CD14-positive monocyte (primary cell): ENCODE data around the gene C5. TPM values are rescaled to one million over a fixed set of nuclear protein-coding genes. Genes with fewer than 3 reads are reported as not detected.

Source experiments
- DNase-seq, 3 donors: peaks; one replicate each; pipeline ENCODE4 v3.0.0-alpha.2; 2011 to 2022
- H2AFZ ChIP-seq: 2 replicates; pipeline ENCODE4 v1.6.0; 2012; ENCODE audit warnings: mild to moderate bottlenecking, low read depth, low read length, inconsistent platforms; ENCODE audit not compliant: insufficient read depth, poor library complexity, severe bottlenecking
- H3K27ac ChIP-seq, 2 donors: 1 replicate in 1 of 2; 2 replicates in 1 of 2; pipeline ENCODE4 v1.5.1; 2012 to 2013; ENCODE audit warnings: low read length in 2 of 2, control low read depth in 1 of 2, inconsistent platforms in 1 of 2, low read depth in 1 of 2, mild to moderate bottlenecking in 1 of 2
- H3K27me3 ChIP-seq, 2 donors: one replicate each; pipeline versions ENCODE4 v1.6.0 to v1.6.1; 2011 to 2013; ENCODE audit warnings: low read length in 2 of 2; ENCODE audit not compliant: control insufficient read depth in 2 of 2, insufficient read depth in 2 of 2
- H3K36me3 ChIP-seq, 2 donors: replicated peaks in 1 of 2; 1 replicate in 1 of 2; 2 replicates in 1 of 2; pipeline versions ENCODE4 v1.5.1 to v1.6.1; 2012 to 2013; ENCODE audit warnings: low read length in 2 of 2, control low read depth in 1 of 2, inconsistent platforms in 1 of 2, mild to moderate bottlenecking in 1 of 2; ENCODE audit not compliant: insufficient read depth in 2 of 2, control insufficient read depth in 1 of 2
- H3K4me1 ChIP-seq, 2 donors: 1 replicate in 1 of 2; 2 replicates in 1 of 2; pipeline versions ENCODE4 v1.5.1 to v1.6.1; 2012 to 2013; ENCODE audit warnings: low read length in 2 of 2, control low read depth in 1 of 2, inconsistent platforms in 1 of 2, mild to moderate bottlenecking in 1 of 2, moderate library complexity in 1 of 2; ENCODE audit not compliant: insufficient read depth in 2 of 2, control insufficient read depth in 1 of 2
- H3K4me2 ChIP-seq: replicated peaks from 2 replicates; pipeline ENCODE3; 2012; ENCODE audit warnings: low read length, moderate library complexity, mild to moderate bottlenecking; ENCODE audit not compliant: poor library complexity, severe bottlenecking; ENCODE audit errors: extremely low read depth
- H3K4me3 ChIP-seq, 3 experiments: fragments of 200-600 bp in 1 of 3; sonication (generic) in 1 of 3; replicated peaks in 1 of 3; 1 replicate in 2 of 3; 2 replicates in 1 of 3; pipeline ENCODE4 v1.5.1; 2011 to 2013; ENCODE audit warnings: low read length in 3 of 3, mild to moderate bottlenecking in 3 of 3, control low read depth in 2 of 3, low read depth in 2 of 3, inconsistent platforms in 1 of 3, moderate library complexity in 1 of 3
- H3K79me2 ChIP-seq: 2 replicates; pipeline ENCODE4 v1.6.0; 2012; ENCODE audit warnings: mild to moderate bottlenecking, control low read depth, inconsistent platforms, low read length, moderate library complexity; ENCODE audit not compliant: insufficient read depth
- H3K9ac ChIP-seq: 2 replicates; pipeline ENCODE4 v1.6.0; 2017; ENCODE audit warnings: low read length, mild to moderate bottlenecking; ENCODE audit not compliant: insufficient read depth, poor library complexity, severe bottlenecking
- H3K9me3 ChIP-seq, 2 donors: replicated peaks in 1 of 2; 1 replicate in 1 of 2; 2 replicates in 1 of 2; pipeline versions ENCODE4 v1.5.1 to v1.6.1; 2012 to 2013; ENCODE audit warnings: low read length in 2 of 2, control low read depth in 1 of 2; ENCODE audit not compliant: control insufficient read depth in 1 of 2, insufficient read depth in 1 of 2
- H4K20me1 ChIP-seq: 2 replicates; pipeline ENCODE4 v1.6.0; 2012; ENCODE audit warnings: mild to moderate bottlenecking, low read length, control low read depth, moderate library complexity; ENCODE audit not compliant: insufficient read depth
- H3K27ac Mint-ChIP-seq, 7 donors: one replicate each; pipeline ENCODE4 v1.8.0; 2020; ENCODE audit warnings: mild to moderate bottlenecking in 7 of 7, mixed read lengths in 7 of 7, moderate library complexity in 6 of 7, inconsistent platforms in 2 of 7
- H3K27me3 Mint-ChIP-seq, 3 donors: one replicate each; pipeline ENCODE4 v1.8.0; 2021 to 2022; ENCODE audit warnings: low read depth in 3 of 3, mild to moderate bottlenecking in 3 of 3, mixed read lengths in 3 of 3, moderate library complexity in 3 of 3, inconsistent platforms in 1 of 3
- H3K36me3 Mint-ChIP-seq, 2 donors: one replicate each; pipeline ENCODE4 v1.8.0; 2020; ENCODE audit warnings: mixed read lengths in 2 of 2, inconsistent platforms in 1 of 2, mild to moderate bottlenecking in 1 of 2
- H3K4me1 Mint-ChIP-seq: one replicate; pipeline ENCODE4 v1.8.0; 2020; ENCODE audit warnings: mild to moderate bottlenecking, mixed read lengths
- H3K4me3 Mint-ChIP-seq, 2 donors: one replicate each; pipeline ENCODE4 v1.8.0; 2020; ENCODE audit warnings: mild to moderate bottlenecking in 2 of 2, mixed read lengths in 2 of 2, moderate library complexity in 1 of 2
- H3K9me3 Mint-ChIP-seq, 7 donors: one replicate each; pipeline ENCODE4 v1.8.0; 2020 to 2022; ENCODE audit warnings: mixed read lengths in 7 of 7, mild to moderate bottlenecking in 6 of 7, moderate library complexity in 6 of 7, inconsistent platforms in 2 of 7
- CTCF ChIP-seq: fragments of 200-600 bp; IDR thresholded peaks from one replicate; pipeline ENCODE4 v1.8.0; 2022; ENCODE audit warnings: antibody characterized with exemption, mild to moderate bottlenecking
- WGBS: methylation state at CpG from one replicate; pipeline ENCODE4 v1.1.5; 2013; ENCODE audit warnings: missing lambda C conversion rate; ENCODE audit not compliant: insufficient coverage; 5-methylcytosine and 5-hydroxymethylcytosine counted together
- intact Hi-C, 2 donors: fragments of 100-400 bp; cut with micrococcal nuclease; formaldehyde crosslinking; loops; one replicate each; pipeline versions ENCODE4 v1.15.0 to v1.15.1; 2023
- polyA plus RNA-seq, 3 donors: library from polyadenylated mRNA; depleted of rRNA in 1 of 3; unstranded in 2 of 3; stranded (reverse) in 1 of 3; fragments of 300-500 nt in 2 of 3; fragments of >200 nt in 1 of 3; fragmentation: Illumina TruSeq in 2 of 3; gene quantifications; 1 replicate in 2 of 3; 2 replicates in 1 of 3; pipeline ENCODE4 v1.2.3, GENCODE V29; 2012 to 2021

The C5 gene
- polyA plus RNA-seq, 3 donors: 0.66 to 3.5 (median 1.2) TPM

- no peak overlapping the region for H3K4me3 Mint-ChIP-seq
- peaks cover 16 to 17% of the 10 kb centered on the region in 2 donors for H3K36me3 Mint-ChIP-seq
- H3K9ac ChIP-seq: no peak overlapping the region
- H3K4me3 ChIP-seq: no peak overlapping the region
- no peak for DNase-seq
- no peaks in the 10 kb centered on the region for H3K9me3 ChIP-seq
- no peak overlapping the region for H3K27ac ChIP-seq
- H4K20me1 ChIP-seq: no peaks in the 10 kb centered on the region
- H3K27ac Mint-ChIP-seq: no peak overlapping the region
- intact Hi-C loops: no loop called here
- no peaks in the 10 kb centered on the region for H3K27me3 Mint-ChIP-seq
- no peaks in the 10 kb centered on the region for H3K79me2 ChIP-seq
- WGBS: 96% methylated on average over 3 of the region's 8 CpGs
- no peak overlapping the region for H3K4me2 ChIP-seq
- H3K27me3 ChIP-seq: no peaks in the 10 kb centered on the region
- no peak for TF ChIP-seq CTCF
- peaks cover 0 to 5% of the 10 kb centered on the region in 2 donors for H3K4me1 ChIP-seq
- peaks cover 0 to 2% (median 0%) of the 10 kb centered on the region in 7 donors for H3K9me3 Mint-ChIP-seq
- peaks cover 9% of the 10 kb centered on the region for H3K4me1 Mint-ChIP-seq
- peaks cover 5 to 19% of the 10 kb centered on the region in 2 donors for H3K36me3 ChIP-seq
- H2AFZ ChIP-seq: no peak overlapping the region
Measured at GRCh38 chr9:121013911-121014310, 36.2 kb downstream of the C5 start.

- WGBS: 28% methylated on average over 2 of the region's 3 CpGs
- H3K36me3 Mint-ChIP-seq: peaks cover 8 to 13% of the 10 kb centered on the region in 2 donors
- intact Hi-C loops: no loop called here
- H3K9ac ChIP-seq: no peak overlapping the region
- no peaks in the 10 kb centered on the region for H3K9me3 ChIP-seq
- peaks cover 9% of the 10 kb centered on the region for H3K4me1 Mint-ChIP-seq
- no peaks in the 10 kb centered on the region for H3K9me3 Mint-ChIP-seq
- peaks cover 0 to 5% of the 10 kb centered on the region in 2 donors for H3K36me3 ChIP-seq
- no peak overlapping the region for H3K4me3 ChIP-seq
- no peaks in the 10 kb centered on the region for H3K27me3 ChIP-seq
- TF ChIP-seq CTCF: no peak
- H3K27me3 Mint-ChIP-seq: no peaks in the 10 kb centered on the region
- no peaks in the 10 kb centered on the region for H3K79me2 ChIP-seq
- H2AFZ ChIP-seq: no peak overlapping the region
- no peaks in the 10 kb centered on the region for H4K20me1 ChIP-seq
- DNase-seq: peak in 2 of 3 donors; percentile 16 to 33
- H3K4me1 ChIP-seq: peaks cover 0 to 5% of the 10 kb centered on the region in 2 donors
- no peak overlapping the region for H3K27ac ChIP-seq
- H3K4me2 ChIP-seq: no peak overlapping the region
- no peak overlapping the region for H3K4me3 Mint-ChIP-seq
- H3K27ac Mint-ChIP-seq: peak overlapping the region in 1 of 7 donors; percentile 66
Measured at GRCh38 chr9:121009650-121010049, 40.4 kb downstream of the C5 start.
